Measurements from ENCODE around the gene MAGOH.
"Not testable (repeated sequence)": the region's sequence is repeated elsewhere in the genome, so short reads cannot be mapped to it uniquely, and the experiment has no call there.

MAGOH gene

DNA sequence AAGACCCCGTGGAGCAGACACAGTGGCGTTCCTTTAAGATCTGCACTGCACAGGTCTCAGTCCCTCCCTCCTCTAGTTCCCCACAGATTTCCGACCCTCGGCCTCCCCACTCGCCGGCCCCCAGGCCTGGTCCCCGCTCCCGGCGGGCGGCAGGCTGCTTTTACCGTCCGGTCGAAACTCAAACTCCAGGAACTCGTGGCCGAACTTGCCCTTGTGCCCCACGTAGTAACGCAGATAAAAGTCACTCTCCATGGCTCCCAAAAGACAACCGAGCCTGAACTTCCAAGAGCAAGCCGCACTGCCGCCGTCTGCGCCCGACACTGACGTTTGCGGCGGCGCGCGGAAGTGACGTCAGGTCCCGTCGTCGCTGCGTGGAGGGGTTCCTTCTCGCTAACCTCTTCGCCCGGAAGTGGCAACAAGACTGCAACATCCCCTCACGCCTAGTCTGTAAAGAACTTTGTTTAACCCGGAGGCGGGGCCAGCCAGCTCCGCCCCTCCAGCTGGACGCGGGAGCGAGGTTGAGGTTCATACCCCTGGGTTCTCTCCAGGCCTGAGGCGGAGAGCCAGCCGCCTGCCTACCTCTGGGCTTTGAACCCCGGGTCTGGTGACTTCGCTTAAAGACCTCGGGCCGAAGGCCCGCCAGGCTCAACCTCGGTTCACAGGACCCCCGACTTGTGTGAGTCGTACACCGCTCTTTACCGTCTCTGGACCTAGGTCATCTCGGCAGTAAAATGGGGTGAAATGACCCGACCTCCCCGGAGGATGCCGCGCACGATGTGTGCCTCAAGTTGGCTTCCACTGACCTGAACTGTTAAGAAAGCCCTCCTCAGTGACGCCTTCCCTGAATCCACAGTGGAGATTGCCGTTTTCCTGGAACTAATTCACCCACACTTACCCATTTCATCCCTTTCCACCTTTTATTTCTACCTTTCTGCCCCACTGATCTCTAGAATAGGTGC is at the start of gene MAGOH:
MAGOH (minus strand) TSS at position 322 of the 959 bp plus-strand sequence; CDS start at position 252, 70 bp downstream.
- no peak for TF ChIP-seq CTCF (IDR thresholded peaks at IDR 0.05; ENCODE audit: borderline replicate concordance, insufficient read depth, low read depth, low read length)
- H3K4me3 ChIP-seq (ENCODE audit: low read depth, low read length) = peak within 1 kb of the TSS; percentile 98

DNA sequence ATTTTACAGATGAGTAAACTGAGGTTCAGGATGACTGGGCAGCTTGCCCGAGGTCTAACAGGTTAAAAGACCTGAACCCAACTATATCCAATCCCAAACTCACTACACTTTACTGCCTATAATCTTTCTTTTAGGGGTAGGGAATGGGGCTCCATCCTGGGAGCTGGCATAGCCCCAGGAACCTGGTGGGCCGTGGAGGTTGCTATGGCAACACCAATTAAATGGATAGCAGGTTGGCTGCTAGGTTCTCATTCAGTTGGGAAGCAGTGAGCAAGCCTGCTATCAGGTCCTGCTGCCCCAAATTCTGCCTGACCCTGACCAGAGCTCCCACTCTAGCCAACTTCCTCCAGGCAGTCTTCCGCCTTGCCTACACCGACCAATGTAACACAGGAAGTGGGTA is 48.6 kb upstream of the MAGOH start:
- H3K4me3 ChIP-seq (ENCODE audit: low read depth, low read length) = no peak overlapping the region
- no peak for TF ChIP-seq CTCF (IDR thresholded peaks at IDR 0.05; ENCODE audit: borderline replicate concordance, insufficient read depth, low read depth, low read length)

- TF ChIP-seq CTCF (IDR thresholded peaks at IDR 0.05; ENCODE audit: borderline replicate concordance, insufficient read depth, low read depth, low read length) = no peak
- H3K4me3 ChIP-seq (ENCODE audit: low read depth, low read length) = no peak overlapping the region
These were observed 47.8 kb upstream of the MAGOH start for GRCh38 chr1:53285969-53286760.

DNA sequence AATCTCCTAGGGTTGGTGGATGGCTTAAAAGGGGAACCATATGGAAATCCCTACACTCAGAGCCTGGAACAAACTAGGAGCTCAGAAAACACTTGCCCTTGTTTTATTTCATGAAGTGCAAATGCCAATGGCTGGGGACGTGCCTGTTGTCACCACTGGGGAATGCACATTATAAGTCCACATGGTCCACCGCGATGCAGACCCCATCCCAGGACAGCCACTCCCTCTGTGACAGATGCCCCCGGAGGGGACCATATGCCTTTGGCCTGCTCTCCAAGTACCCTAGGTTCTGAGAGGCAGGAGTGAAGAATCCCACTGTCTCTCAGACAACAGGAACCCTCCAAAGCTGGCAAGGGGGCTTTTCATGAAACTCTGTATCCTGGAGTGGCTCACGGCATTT is 47.2 kb upstream of the MAGOH start:
- no peak overlapping the region for H3K4me3 ChIP-seq (ENCODE audit: low read depth, low read length)
- TF ChIP-seq CTCF (IDR thresholded peaks at IDR 0.05; ENCODE audit: borderline replicate concordance, insufficient read depth, low read depth, low read length) = no peak

DNA sequence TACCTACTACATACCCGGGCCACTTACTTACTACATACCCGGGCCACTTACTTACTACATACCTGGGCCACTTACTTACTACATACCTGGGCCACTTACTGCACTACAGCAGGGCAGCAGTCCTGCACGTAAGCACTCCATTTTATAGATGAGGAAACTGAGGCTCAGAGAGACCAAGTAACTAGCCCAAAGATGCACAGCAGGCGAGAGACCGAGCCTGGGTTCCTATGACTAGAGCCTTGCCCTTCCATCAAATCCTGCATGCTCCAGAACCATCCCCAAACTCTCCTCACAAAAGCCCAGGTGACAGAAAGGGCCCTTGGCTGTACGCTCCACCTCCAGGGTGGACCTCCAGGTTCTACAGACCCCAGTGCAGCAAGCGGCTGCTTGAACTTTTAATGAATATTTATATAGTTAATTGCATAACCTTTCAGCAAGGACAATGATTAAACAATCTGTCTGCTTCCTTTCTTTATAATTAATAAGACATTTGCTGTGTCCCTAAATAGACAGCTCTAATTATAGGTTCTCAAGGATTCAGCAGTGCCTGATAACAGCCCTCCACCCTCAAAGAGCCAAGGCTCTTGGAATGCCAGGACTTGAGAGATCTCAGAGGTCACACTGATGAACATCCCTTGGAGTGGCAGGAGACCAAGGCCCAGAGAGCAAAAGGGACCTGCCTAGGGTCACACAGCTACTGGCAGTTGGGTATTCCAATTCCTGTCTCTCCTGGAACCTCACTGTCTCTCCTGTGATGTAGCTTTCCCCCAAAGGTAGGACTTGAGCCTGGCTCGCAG is 46.1 kb upstream of the MAGOH start:
- no peak for TF ChIP-seq CTCF (IDR thresholded peaks at IDR 0.05; ENCODE audit: borderline replicate concordance, insufficient read depth, low read depth, low read length)
- no peak overlapping the region for H3K4me3 ChIP-seq (ENCODE audit: low read depth, low read length)

GRCh38 chr1:53283156-53283555 is 44.8 kb upstream of the MAGOH start:
- not testable (repeated sequence) for H3K4me3 ChIP-seq (ENCODE audit: low read depth, low read length)

GRCh38 chr1:53281133-53281532 is 42.8 kb upstream of the MAGOH start:
- H3K4me3 ChIP-seq (ENCODE audit: low read depth, low read length) = no peak overlapping the region
- TF ChIP-seq CTCF (IDR thresholded peaks at IDR 0.05; ENCODE audit: borderline replicate concordance, insufficient read depth, low read depth, low read length) = no peak

Data from GM12875 (cell line).